ENCODE measurements around the gene TGIF2.
"Not testable (repeated sequence)": the region's sequence is repeated elsewhere in the genome, so short reads cannot be mapped to it uniquely, and the experiment has no call there.

DNA sequence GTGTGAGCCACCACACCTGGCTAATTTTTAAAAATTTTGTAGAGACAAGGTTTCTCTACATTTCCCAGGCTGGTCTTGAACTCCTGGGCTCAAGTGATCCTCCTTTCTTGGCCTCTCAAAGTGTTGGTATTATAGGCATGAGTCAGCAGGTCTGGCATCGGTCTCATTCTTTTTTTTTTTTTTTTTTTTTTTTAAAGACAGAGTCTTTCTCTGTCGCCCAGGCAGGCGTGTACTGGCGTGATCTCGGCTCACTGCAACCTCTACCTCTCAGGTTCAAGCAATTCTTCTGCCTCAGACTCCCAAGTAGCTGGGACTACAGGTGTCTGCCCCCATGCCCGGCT is 35.0 kb downstream of the TGIF2 start:
- TF ChIP-seq SP3, RBAK (tag by site-specific recombination; IDR thresholded peaks at IDR 0.05): not testable (repeated sequence)
